D721Med (cell line): Measurements from ENCODE around the gene PAIP2.

Source experiments
- DNase-seq: peaks from one replicate; pipeline ENCODE4 v3.0.0; 2011; ENCODE audit warnings: low spot score; ENCODE audit not compliant: insufficient read length
- FAIRE-seq: peaks from 2 replicates; lab custom pipeline; 2011; peaks lifted over from hg19 to GRCh38; lab: Jason Lieb, UNC
- CTCF ChIP-seq: IDR thresholded peaks from 2 replicates; pipeline ENCODE4 v1.5.1; 2012; ENCODE audit warnings: mild to moderate bottlenecking, control low read depth; ENCODE audit not compliant: insufficient read depth; ENCODE audit errors: missing control alignments

PAIP2 gene

GRCh38 chr5:139393497-139394122 lies 52.0 kb downstream of the PAIP2 start:
- no peak for TF ChIP-seq CTCF
- FAIRE-seq (no peak), DNase-seq (no peak)

GRCh38 chr5:139394123-139394653 lies 52.5 kb downstream of the PAIP2 start:
- TF ChIP-seq CTCF: no peak
- DNase-seq (no peak), FAIRE-seq (no peak)

GRCh38 chr5:139394654-139395566 lies 53.3 kb downstream of the PAIP2 start, which contains the start of gene PROB1:
TSS of gene PROB1 (minus strand) at chr5:139395104. CDS start at chr5:139395081, 23 bp downstream.
- no peak for TF ChIP-seq CTCF
- no peak for DNase-seq
- FAIRE-seq: no peak

- no peak for DNase-seq
- no peak for FAIRE-seq
- TF ChIP-seq CTCF: no peak
These were observed 54.4 kb downstream of the PAIP2 start for GRCh38 chr5:139395844-139396640.

GRCh38 chr5:139396691-139397090 lies 55.0 kb downstream of the PAIP2 start:
- no peak for TF ChIP-seq CTCF
- no peak for DNase-seq
- no peak for FAIRE-seq

- TF ChIP-seq CTCF: no peak
- DNase-seq (no peak), FAIRE-seq (no peak)
These were observed 56.3 kb downstream of the PAIP2 start for GRCh38 chr5:139397921-139398320.
